ENCODE measurements around the gene PRR5L.

PRR5L gene

DNA sequence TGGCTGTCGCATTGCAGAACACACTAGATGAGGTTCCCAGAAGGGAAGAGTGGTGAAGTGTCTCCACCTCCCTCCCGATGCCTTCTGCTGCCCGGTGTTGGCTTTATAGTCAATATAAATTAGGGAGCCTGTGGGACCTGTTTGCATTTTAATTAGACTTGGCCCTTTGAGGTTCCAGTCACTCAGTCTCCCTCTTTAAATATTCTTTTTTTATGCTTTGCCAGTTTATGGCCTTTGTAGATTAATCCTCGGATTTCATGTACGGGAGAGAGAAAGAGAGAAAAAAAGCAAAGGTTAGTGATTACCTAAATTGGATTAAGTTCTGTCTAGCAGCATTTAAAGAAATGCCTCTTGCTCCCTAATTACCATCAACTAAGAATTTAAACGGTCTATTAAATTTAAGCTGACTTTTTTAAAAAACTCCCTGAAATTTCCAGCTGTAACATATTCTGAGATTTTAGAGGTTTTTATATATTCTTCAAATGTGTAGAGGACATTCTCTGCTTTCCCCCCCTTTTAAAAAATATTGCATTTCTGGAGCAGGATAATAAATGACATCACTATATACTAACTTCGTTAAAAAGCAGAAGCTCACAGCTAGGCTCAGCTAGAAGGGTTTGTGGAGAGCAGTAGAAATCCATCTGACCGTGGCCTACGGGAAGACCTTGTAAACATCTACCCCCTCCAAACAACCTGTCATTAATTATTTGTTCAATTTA is 84.4 kb downstream of the PRR5L start:
- DNase-seq, result no peak

DNA sequence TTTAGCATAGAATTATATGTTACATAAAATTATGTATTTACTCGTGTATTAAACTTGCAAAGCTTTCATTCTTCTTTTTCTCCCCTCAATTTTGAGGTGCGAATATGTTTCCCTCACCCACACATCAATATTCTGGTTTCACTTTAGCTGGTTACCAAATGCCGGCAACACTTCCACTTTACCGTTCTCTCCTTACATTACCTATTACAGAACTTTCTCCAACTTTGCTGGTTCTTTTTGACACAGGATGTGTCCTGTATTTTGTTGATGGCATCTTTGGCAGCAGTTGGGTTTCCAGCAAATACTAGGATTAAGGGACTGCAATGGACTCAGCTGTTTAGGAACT is 84.9 kb downstream of the PRR5L start:
- DNase-seq, result no peak

DNA sequence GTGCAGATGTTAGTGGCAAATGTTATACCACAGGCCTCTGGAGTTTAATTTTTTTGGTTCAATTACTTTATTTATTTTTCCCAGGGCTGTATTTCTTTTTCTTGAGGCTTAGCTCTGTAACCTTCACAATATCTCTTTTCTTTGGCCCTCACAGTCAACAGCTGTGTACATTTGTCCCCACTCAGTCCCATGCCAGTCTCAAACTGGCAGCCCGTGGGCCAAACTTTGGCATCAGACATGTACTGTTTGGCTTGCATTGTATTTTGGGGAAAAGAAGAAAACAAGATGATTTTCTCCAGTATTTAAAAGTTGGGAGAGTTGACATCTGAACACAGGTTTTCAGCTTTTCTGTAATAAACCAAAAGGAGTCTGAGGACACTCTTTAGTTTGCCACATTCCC is 87.1 kb downstream of the PRR5L start:
- DNase-seq, result no peak

DNA sequence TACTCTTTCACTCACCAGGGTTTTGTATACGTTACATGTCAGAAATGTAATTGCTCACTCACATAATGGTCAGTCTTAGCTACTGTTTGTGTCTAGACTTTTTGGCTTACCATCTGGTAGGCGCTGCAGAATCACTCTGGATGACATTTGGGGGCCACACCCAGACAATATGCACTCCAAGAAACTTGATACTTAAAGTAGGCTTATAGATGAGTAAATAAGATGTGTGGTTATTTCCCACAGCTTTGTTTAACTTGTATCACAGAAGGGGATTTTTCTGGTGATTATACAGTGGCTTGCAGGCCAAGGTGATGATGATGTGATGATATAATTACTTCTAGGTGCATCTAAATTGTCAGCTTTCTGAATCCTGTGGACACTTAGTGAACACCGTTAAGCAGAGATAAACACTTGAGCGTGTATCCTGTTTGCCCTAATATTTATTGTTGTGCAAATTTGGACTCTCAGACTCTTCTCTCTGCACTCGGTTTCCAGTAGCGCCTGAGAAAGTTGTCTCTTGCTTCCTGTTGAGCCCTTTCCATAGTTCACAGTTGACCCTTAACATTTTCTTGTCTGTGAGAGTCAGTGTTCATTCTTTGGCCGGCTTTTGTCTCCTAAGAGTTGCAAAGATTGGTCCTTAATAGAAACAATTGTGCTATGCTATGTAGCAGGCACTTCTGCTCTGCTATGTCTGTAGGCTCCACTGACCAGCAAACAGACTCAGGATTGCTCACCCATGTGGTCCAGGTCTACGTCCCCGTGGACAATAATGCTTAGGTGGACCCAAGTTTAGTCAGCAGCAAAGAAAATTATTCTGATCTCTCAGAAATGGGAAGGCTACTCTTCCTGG is 89.3 kb downstream of the PRR5L start:
- DNase-seq, result no peak

DNA sequence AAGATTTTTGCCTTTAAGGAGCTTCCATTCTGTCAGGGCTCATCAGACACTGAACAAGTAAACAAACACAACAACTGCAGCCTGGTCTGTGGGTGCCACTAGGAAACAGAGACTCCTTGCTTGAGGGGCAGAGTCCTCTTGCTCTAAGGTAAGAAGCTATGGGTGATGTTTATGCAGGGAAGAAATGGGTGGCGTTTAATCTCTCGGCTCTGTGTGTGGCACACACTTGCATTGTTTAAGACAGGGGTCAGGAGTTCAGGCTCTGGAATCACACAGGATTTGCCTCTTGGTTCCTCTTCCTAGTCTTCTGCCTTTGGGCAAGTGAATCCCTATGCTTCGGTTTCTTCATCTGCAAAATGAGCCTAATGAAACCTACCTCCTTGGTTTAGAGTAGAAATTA is 90.3 kb downstream of the PRR5L start:
- no peak for DNase-seq

DNA sequence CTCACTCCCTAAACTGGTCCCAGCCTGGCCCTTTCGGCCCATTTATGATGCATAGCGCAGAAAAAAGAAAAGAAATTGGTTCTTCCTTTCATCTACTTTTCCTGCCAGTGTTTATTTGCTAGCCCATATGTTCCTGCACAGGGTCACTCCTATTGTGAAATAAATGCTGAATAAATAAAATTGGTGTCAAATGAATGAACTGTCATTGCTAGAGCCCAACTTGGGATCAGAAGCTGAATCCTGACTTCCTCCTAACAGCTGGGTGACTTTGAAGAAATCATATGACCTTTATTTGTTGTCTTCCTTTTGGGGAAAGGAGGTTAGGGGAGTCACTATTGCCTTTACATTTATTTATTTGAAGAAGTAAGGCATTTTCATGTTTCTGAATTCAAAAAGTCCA is 92.0 kb downstream of the PRR5L start:
- DNase-seq, result no peak

DNA sequence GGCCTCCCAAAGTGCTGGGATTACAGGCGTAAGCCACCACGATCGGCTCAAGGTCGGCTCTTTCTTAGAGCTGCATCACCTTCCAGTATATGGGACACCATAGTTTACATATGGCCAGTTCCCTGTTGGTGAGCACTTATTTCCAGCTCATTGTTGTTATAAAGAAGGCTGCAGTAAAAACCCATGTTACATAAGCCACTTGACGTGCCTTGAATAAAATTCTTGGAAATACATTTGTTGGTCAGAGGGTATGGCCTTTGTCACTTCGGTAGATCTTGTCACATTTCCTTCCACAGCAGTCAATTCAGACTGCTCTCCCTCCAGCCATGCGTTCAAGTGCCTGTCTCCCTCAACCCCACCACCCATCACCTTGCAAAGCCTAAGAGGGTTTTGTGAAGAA is 92.9 kb downstream of the PRR5L start:
- no peak for DNase-seq

DNA sequence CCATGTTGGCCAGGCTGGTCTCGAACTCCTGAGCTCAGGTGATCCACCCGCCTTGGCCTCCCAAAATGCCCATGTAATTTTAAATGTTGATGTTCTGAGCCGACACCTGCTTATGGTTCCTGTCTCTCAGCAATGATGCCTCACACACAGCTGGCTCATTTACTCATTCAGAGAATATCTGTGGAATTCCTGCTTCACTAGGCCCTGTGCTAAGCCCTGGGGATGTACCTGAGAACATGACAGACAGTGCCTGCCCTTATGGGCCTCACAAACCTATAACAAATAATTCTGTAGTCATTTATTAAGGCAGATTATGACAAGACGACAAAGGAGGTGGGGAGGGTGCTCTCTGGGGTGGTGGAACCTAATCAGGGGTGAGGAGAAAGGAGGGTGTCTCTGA is 93.7 kb downstream of the PRR5L start:
- no peak for DNase-seq

DNA sequence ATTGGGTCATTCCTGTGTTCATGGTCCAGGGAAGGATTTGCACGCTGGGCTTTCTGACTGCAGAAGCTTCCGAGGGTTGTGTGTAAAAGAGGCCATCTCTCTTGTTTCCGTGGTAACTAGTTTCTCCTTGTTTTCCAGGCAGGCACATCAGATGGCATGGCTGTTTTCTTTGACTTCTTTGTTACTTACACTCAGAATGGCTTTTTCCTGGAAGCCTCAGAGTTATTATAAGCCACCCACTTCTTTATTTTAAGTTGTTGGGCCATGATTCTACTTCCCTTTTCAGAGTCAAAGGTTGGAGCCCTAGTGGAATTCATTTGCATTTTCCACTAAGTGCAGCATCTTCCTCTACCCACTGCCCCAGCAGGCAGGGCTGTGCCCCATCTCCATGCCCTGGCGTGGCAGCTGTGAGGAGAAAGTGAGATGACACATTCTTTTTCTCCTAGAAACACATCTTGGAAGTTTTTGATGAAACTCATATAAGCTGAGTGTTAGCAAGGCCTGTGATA is 94.9 kb downstream of the PRR5L start:
- no peak for DNase-seq

DNA sequence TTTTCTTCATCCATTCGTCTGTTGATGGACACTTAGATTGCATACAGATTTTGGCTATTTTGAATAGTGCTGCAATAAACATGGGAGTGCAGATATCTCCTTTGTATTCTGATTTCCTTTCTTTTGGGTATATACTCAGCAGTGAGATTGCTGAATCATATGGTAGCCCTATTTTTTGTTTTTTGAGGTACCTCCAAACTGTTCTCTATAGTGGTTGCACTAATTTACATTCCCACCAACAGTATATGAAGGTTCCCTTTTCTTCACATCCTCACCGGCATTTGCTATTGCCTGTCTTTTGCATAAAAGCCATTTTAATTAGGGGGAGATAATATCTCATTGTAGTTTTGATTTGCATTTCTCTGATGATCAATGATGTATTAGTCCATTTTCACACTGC is 96.1 kb downstream of the PRR5L start:
- DNase-seq, result no peak

DNA sequence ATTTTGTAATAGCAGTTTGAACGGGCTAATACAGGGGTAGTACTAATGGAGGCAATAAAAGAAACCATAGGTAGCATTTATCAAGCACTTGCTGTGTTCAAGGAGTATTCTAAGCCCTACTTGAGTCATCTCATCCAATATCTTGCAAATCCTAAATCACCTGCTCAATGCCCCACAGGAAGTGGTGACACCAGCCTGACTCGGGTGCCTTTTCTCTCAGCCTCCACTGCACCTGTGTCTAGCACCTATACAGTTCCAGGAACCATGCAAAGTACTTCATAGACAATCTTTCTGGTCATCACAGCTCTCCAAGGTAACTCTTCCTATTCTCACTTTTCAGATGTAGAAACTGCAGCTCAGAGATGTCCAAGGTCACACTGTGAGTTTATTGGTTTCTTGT is 98.0 kb downstream of the PRR5L start:
- DNase-seq, result no peak

DNA sequence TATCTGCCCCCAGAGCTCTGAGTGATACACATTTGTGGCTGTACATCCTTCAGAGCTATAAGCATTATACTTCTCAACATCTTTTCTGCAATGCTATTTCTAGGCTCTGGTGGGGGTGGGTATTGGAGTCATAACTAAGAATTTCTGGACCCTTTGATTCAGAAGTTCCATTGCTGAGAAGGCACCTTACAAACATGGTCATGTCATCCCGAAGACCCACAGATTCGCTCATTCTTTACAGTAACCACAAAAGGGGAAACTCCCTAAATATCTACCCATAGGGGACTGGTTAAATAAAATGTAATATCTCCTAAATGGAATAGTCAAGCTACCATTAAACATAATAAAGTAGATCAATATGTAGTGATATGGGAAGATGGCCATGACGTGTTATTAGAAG is 98.8 kb downstream of the PRR5L start:
- no peak for DNase-seq

DNA sequence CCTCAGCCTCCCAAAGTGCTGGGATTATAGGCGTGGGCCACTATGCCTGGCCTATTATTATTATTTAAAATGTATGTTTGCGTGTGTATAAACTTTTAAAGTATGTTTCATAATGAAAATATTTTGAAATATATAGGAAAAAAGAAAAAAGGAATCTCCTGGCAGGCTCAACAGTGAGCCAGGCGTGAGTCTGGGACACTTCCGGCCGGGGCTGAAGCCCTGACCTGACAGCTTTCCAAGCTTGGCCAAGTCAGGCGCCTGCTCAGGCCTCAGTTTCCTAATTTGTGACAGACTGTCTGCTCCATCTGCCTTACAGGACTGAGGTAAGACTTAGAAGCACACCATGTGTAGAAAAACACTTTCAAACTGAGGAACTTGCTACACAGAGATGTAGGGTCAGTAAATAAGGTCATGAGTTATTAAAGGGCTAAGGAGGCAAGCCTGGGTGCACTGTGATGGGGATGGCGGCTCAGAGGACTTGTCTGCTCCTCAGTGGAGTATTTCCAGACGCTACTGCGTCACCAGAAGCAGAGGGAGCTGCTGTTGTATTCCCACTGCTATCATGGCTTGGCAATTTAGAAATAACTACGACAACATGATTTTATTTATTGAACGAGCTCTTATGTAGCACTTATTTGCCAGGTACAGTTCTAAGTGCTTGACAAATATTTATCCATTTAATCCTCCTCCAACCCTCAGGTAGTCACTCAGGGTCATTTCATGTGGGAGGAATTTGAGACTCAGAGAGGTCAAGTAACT is 100.1 kb downstream of the PRR5L start:
- no peak for DNase-seq

DNA sequence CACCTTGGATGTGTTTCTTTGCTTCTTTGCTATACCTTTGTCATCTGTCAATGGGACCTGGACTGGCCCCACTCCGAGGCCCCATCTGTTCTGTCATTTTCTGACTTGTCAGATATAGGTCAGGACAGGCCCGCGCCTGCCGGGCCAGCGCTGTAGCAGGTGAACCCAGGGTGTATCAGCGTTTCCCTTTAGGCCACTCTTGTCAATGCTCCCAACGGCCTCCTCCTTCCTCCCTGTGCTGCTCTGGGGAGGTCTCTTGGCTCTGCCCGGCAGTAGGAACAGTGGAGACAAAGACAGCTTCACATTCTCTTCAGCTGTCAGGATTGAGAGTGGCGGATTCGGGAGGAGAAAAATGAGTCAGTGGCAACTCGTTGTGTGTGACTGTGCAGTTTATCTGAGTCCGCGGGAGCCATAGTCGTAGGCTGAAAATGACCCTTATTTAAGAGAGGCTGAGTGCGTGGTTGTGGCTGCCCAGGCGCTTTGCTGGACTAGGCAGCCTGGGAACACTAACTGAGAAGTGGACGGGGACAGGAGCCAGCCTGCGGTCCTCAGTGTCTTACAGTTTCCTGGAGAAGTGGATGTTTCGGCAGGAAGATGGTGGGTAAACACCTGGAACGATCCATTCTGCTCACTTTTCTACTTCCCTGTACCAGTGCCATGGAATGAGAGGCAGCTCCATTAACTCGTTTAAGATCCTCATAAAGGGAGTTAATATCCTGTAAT is 102.3 kb downstream of the PRR5L start:
- DNase-seq, result no peak

DNA sequence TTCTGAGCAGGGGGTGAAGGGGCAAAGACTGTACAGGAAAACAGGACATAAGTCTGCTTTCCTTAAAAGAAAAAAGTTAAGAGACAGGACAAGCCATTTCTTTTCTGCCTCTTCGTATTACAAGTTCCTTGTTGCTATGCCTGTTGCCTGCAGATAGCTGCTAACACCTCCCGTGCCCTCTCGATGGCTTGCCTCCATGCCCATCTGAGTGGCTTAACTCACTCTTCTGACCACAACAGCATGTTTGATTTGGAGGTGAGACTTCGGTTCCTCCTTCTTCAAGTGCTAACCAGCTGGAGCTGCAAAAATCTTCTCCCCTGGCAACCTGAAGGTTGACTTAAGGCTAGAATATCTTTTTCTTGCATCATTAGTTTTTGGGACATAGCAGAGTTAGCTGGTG is 103.1 kb downstream of the PRR5L start:
- no peak for DNase-seq

DNA sequence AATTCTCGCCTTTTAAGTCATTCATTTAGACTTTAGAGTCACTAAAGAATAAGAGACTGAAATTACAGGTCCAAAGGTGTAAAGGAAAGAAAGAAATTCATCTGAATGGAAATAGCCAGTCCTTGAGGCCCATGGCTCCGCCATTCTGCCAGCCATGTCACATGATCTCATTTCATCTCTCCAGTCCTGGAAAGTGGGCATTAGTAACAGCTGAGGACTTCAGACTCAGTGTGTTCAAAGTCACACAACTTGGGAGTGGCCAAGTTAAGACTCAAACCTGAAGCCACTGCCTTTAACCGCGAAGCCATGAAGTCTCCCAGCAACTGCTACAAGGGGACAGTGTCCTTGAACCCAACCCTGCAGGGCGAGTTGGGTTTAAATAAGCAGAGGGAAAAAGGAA is 103.7 kb downstream of the PRR5L start:
- DNase-seq, result no peak

DNA sequence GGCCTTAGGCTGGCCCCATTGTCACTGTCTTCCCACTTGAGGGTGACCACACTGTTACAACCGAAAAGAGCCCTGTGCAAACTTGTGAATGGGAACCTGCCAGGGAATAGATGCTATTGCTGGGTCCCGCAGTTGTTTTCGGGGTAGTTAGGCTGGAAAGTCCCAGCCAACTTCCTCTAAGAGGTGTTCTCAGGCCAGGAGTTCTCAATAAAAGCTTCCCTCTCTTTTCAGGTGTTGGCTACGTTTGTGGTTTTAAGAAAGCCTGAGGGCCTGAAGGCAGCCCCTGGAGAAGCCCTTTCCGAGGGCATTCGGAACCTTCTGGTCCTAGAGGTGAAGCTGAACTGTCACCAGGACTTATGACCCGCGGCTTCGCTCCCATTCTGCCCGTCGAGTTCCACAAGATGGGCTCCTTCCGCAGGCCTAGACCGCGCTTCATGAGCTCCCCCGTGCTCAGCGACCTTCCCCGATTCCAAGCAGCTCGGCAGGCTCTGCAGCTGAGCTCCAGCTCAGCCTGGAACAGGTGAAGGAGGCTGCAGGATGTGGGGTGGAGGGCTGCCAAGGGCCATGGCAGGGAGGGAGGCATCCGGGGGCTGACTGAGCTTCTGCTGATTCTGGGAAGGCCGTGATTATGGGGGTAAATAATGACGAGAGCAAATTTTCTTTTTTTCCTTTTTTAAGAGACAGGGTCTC is 104.8 kb downstream of the PRR5L start:
- no peak for DNase-seq

DNA sequence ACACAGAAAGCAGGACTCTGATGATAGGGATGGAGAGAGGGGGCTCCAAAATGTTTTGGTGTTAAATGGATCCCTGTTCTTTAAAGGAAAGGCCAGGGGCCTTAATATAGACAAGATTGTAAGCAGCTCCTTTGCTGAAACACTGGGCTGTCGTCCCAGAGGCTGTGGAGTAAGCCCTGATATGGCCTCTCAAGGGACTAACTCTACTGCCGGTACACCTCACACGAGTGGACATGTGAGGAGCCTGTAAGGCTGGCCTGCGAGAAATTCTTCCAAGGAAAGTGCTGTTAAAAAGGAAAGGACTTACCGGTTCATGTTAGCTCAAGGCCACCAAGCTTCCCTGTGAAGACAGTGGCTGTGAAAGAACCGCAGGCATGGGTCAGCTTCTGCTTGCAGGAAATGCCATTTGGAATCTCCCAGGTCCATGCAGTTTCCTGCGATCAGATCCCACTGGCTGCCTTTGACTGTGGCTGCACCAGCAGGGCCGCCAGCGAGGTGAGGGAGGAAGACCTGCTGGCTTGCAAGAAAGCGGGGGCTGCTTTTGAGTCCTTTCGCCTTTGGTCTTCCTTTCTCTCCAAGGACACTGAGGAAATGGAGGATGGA is 106.6 kb downstream of the PRR5L start:
- no peak for DNase-seq

DNA sequence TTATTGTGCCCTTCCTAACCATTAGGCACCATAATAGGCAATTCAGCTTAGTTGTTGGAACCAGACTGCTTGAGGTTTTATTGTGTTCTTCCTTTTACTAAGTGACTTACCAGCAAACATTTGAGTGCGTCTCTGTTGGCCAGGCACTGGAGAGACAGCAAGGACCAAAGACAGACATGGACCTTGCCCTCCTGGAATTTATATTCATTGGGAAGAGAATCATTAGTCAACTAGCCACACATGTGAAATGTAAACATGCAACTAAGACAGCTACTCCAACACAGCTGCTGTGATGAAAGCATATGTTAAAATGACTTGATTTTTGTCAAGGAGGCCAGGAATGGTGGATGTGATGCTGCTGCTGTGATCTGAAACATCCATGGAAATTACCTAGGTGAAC is 107.6 kb downstream of the PRR5L start:
- no peak for DNase-seq

DNA sequence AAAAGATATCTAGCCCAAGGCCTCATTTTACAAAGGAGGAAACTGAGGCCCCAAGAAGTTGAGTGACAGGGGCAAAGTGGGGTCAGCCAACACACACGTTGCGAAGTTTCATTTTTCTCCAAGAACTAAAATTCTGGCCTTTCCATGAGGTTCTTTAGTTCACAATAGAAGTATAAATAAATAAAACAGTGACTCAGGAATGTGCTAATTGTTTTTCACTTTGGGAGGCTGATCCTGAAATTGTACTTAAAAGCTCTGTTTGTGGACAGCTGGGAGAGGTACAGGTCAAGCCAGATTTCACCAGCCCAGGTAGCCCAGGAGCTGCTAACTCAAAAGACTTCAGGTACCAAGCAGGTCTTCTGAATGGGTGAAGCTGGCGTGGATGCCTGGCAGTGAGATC is 108.7 kb downstream of the PRR5L start:
- DNase-seq, result no peak

DNA sequence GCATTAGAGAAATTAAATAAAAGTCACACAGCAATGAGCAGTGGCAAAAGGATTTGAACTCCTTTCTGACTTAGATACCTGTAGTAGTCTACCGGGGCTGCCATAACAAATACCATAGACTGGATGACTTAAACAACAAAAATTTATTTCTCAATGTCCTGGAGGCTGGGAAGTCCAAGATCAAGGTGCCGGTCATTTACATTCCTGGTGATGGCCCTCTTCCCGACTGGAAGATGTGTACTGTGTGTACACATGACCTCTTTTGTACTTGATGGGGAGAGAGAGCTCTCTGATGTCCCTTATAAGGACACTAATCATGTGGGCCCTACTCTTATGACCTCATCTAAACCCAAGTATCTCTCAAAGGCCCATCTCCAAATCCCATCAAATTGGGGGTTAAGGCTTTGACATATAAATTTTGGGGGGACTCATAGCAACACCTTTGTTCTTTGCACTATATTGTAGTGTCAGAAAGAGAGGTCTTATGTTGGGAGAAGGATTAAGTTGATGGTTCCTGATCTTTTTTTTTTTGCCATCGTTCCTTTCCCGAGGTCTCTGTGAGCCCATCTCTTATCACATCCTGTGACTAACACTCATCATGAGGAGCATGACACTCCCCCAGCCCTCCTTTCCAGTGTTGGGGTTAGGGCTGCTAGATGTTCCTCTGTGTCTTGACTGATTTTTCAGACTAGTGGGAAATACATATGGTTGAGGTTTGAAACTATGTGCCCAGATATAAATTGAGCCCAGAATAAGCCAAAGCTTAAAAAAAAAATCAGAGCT is 109.7 kb downstream of the PRR5L start:
- DNase-seq, result no peak
